Neural cell (in vitro differentiated cells): Measurements from ENCODE around the gene COL2A1. TPM values are rescaled to one million over a fixed set of nuclear protein-coding genes. Genes with fewer than 3 reads are reported as not detected.

Experiments
- H2AFZ ChIP-seq: fragments of 200-600, 300-800 bp; sonication (generic), shearing (Covaris generic); 2 replicates; pipeline ENCODE4 v1.6.0; 2014; ENCODE audit warnings: low read depth, mild to moderate bottlenecking, antibody characterized with exemption, low read length, moderate library complexity
- H3F3A ChIP-seq: fragments of 200-600 bp; shearing (Covaris generic); 2 replicates; pipeline ENCODE4 v1.6.1; 2016; ENCODE audit warnings: mild to moderate bottlenecking, moderate library complexity, mixed read lengths, antibody characterized with exemption, low read length; ENCODE audit not compliant: insufficient read depth, poor library complexity, severe bottlenecking
- H3K27ac ChIP-seq: fragments of 200-600, 300-800 bp; sonication (generic), shearing (Covaris generic); 2 replicates; pipeline ENCODE4 v1.5.1; 2014; ENCODE audit warnings: mild to moderate bottlenecking, low read length, moderate library complexity
- H3K27me3 ChIP-seq: fragments of 300-800, 200-600 bp; sonication (generic), shearing (Covaris generic); 2 replicates; pipeline ENCODE4 v1.6.0; 2014; ENCODE audit warnings: mild to moderate bottlenecking, low read depth, low read length, moderate library complexity; ENCODE audit not compliant: insufficient read depth
- H3K36me3 ChIP-seq: fragments of 300-800, 200-600 bp; sonication (generic), shearing (Covaris generic); 2 replicates; pipeline ENCODE4 v1.5.1; 2014; ENCODE audit warnings: mild to moderate bottlenecking, antibody characterized with exemption, low read length, moderate library complexity; ENCODE audit not compliant: insufficient read depth
- H3K4me2 ChIP-seq: fragments of 300-800, 200-600 bp; sonication (generic), shearing (Covaris generic); 2 replicates; pipeline ENCODE4 v1.6.0; 2014; ENCODE audit warnings: mild to moderate bottlenecking, low read length
- H3K4me3 ChIP-seq: fragments of 300-800, 200-600 bp; sonication (generic), shearing (Covaris generic); 2 replicates; pipeline ENCODE4 v1.5.1; 2014; ENCODE audit warnings: mild to moderate bottlenecking, low read length, moderate library complexity
- H3K79me2 ChIP-seq: fragments of 200-600 bp; shearing (Covaris generic); replicated peaks from 2 replicates; pipeline ENCODE4 v1.6.0; 2014; ENCODE audit warnings: mild to moderate bottlenecking, low read length, moderate library complexity; ENCODE audit not compliant: insufficient read depth
- H3K9ac ChIP-seq: fragments of 300-800, 200-600 bp; sonication (generic), shearing (Covaris generic); 2 replicates; pipeline ENCODE4 v1.6.1; 2016; ENCODE audit warnings: mild to moderate bottlenecking, low read length, mixed read lengths
- H3K9me2 ChIP-seq: fragments of 200-600 bp; shearing (Covaris generic); 2 replicates; pipeline ENCODE4 v1.6.1; 2016; ENCODE audit warnings: mild to moderate bottlenecking, low read length, mixed read lengths; ENCODE audit not compliant: insufficient read depth
- H3K9me3 ChIP-seq: fragments of 200-600, 300-800 bp; sonication (generic), shearing (Covaris generic); 2 replicates; pipeline ENCODE4 v1.6.1; 2016; ENCODE audit warnings: mild to moderate bottlenecking, mixed run types, low read length, moderate library complexity, mixed read lengths
- H4K20me1 ChIP-seq: fragments of 200-600 bp; shearing (Covaris generic); 2 replicates; pipeline ENCODE4 v1.6.1; 2016; ENCODE audit warnings: mild to moderate bottlenecking, mixed run types; ENCODE audit not compliant: insufficient read depth
- CTCF ChIP-seq: fragments of 450-650 bp; IDR thresholded peaks from 2 replicates; pipeline ENCODE4 v1.5.1; 2014; ENCODE audit warnings: antibody characterized with exemption, mild to moderate bottlenecking, moderate library complexity; ENCODE audit not compliant: poor library complexity, severe bottlenecking
- EP300 ChIP-seq: fragments of 450-650 bp; conservative IDR thresholded peaks from 2 replicates; pipeline ENCODE4 v1.6.1; 2014; ENCODE audit warnings: antibody characterized with exemption, mild to moderate bottlenecking, moderate library complexity; ENCODE audit not compliant: poor library complexity, severe bottlenecking
- EZH2 ChIP-seq: fragments of 200-600, 300-800 bp; shearing (Covaris generic), sonication (generic); IDR thresholded peaks from 2 replicates; pipeline ENCODE4 v1.6.1; 2014; ENCODE audit warnings: antibody characterized with exemption, low read length, borderline replicate concordance, mild to moderate bottlenecking; ENCODE audit not compliant: insufficient read depth, poor library complexity, severe bottlenecking
- MXI1 ChIP-seq: fragments of 450-650 bp; conservative IDR thresholded peaks from 2 replicates; pipeline ENCODE4 v1.6.1; 2014; ENCODE audit warnings: antibody characterized with exemption, mild to moderate bottlenecking; ENCODE audit not compliant: poor library complexity, severe bottlenecking
- POLR2AphosphoS5 ChIP-seq: IDR thresholded peaks from 2 replicates; pipeline ENCODE4 v1.6.1; 2012
- RAD21 ChIP-seq: fragments of 450-650 bp; conservative IDR thresholded peaks from 2 replicates; pipeline ENCODE4 v1.6.1; 2014; ENCODE audit warnings: antibody characterized with exemption, mild to moderate bottlenecking, moderate library complexity
- REST ChIP-seq: IDR thresholded peaks from 2 replicates; pipeline ENCODE4 v1.6.1; 2012; ENCODE audit warnings: borderline replicate concordance
- SMC3 ChIP-seq: fragments of 450-650 bp; conservative IDR thresholded peaks from 2 replicates; pipeline ENCODE4 v1.6.1; 2014; ENCODE audit warnings: antibody characterized with exemption, mild to moderate bottlenecking, moderate library complexity; ENCODE audit not compliant: poor library complexity
- TAF1 ChIP-seq: IDR thresholded peaks from 2 replicates; pipeline ENCODE4 v1.6.1; 2012; ENCODE audit warnings: low read depth
- polyA plus RNA-seq: library from polyadenylated mRNA; depleted of rRNA; stranded (reverse); fragments of >200 nt; gene quantifications from 2 replicates; pipeline ENCODE4 v1.2.3, GENCODE V29; 2014

The COL2A1 gene
- polyA plus RNA-seq, 1 donor from 2014 or later, result 1.3 TPM

GRCh38 chr12:48015129-48015528 is 10.9 kb upstream of the COL2A1 start:
- Histone ChIP-seq H3K9me3 (no peaks in the 10 kb centered on the region), H3K9me2 (no peaks in the 10 kb centered on the region), H3K4me2 (no peak overlapping the region), H3K27ac (no peak overlapping the region), H3K9ac (no peak overlapping the region), H3K79me2 (no peaks in the 10 kb centered on the region), H3K36me3 (no peaks in the 10 kb centered on the region), H2AFZ (no peak overlapping the region), H3F3A (no peaks in the 10 kb centered on the region), H4K20me1 (no peaks in the 10 kb centered on the region), H3K27me3 (no peaks in the 10 kb centered on the region), H3K4me3 (no peak overlapping the region)
- TF ChIP-seq MXI1 (no peak), TAF1 (no peak), RAD21 (no peak), SMC3 (no peak), EP300 (no peak), REST (no peak), POLR2AphosphoS5 (no peak), CTCF (no peak), EZH2 (no peak)

GRCh38 chr12:48013287-48013686 is 9.0 kb upstream of the COL2A1 start:
- no peaks in the 10 kb centered on the region for H3F3A ChIP-seq
- no peaks in the 10 kb centered on the region for H3K9me2 ChIP-seq
- H3K27ac ChIP-seq, result no peak overlapping the region
- no peaks in the 10 kb centered on the region for H3K36me3 ChIP-seq
- TF ChIP-seq TAF1 (no peak), REST (no peak), EZH2 (no peak), EP300 (no peak), MXI1 (no peak), RAD21 (no peak), SMC3 (no peak), CTCF (no peak), POLR2AphosphoS5 (no peak)
- no peak overlapping the region for H3K4me3 ChIP-seq
- H3K9me3 ChIP-seq, result no peaks in the 10 kb centered on the region
- no peak overlapping the region for H3K9ac ChIP-seq
- no peaks in the 10 kb centered on the region for H3K27me3 ChIP-seq
- no peak overlapping the region for H2AFZ ChIP-seq
- H3K79me2 ChIP-seq, result no peaks in the 10 kb centered on the region
- no peak overlapping the region for H3K4me2 ChIP-seq
- H4K20me1 ChIP-seq, result no peaks in the 10 kb centered on the region
